Stimulated activated naive CD4-positive, alpha-beta T cell treated with Interleukin-2 at 50 U/mL for 16 hours (primary cell): Measurements from ENCODE around the gene SUPT3H.
"Not testable (repeated sequence)": the region's sequence is repeated elsewhere in the genome, so short reads cannot be mapped to it uniquely, and the experiment has no call there.

ENCODE experiments used
- DNase-seq: peaks from one replicate; lab custom pipeline; 2025; lab: John Stamatoyannopoulos, UW

Gene SUPT3H

DNA sequence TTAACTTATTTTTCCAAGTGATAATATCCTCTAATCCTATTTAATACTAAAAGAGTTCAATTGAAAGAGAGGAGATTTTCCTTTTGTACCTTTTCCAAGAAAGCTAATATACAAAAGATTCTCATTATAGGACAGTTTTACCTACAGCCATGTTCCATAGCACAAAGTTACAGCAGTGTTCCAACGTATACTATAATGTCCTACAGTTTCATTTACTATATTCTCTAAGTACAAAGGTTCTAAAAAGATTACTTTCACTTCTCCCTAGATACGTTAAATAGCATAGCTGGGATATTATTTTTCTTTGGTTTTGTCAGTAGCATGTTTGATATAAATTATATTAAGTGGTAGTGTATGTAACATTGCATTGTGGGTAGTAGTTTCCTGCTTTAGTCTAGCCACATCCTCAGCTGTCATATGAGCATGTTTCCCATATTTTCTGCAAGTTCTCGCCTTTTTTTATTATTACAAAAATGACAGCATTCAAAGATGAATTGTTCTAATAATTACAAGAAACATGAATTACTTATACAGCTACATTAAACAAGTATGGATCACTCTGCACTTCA is 54.0 kb downstream of the SUPT3H start:
- DNase-seq: no peak

DNA sequence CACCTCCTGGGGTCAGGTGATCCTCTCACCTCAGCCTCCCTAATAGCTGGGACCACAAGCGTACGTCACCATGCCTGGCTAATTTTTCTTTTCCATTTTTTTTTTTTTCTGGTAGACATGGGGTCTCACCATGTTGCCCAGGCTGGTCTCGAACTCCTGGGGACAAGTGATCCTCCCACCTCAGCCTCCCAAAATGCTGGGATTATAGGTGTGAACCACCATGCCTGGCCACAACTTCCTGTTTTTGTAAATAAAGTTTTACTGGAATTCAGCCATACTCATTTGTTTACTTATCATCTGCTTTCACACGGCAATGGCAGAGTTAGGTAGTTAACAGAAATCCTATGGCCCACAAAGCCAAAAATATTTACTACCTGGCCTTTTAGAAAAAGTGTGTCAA is 57.4 kb downstream of the SUPT3H start:
- DNase-seq: no peak

DNA sequence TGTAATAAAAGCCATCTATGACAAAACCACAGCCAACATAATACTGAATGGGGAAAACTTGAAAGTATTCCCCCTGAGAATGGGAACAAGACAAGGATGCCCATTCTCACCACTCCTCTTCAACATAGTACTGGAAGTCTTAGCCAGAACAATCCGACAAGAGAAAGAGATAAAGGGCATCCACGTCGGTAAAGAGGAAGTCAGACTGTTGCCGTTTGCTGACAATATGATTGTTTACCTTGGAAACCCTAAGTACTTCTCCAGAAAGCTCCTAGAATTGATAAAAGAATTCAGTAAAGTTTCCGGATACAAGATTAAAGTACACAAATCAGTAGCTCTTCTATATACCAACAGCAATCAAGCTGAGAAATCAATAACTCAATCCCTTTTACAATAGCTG is 63.6 kb downstream of the SUPT3H start:
- DNase-seq: no peak

DNA sequence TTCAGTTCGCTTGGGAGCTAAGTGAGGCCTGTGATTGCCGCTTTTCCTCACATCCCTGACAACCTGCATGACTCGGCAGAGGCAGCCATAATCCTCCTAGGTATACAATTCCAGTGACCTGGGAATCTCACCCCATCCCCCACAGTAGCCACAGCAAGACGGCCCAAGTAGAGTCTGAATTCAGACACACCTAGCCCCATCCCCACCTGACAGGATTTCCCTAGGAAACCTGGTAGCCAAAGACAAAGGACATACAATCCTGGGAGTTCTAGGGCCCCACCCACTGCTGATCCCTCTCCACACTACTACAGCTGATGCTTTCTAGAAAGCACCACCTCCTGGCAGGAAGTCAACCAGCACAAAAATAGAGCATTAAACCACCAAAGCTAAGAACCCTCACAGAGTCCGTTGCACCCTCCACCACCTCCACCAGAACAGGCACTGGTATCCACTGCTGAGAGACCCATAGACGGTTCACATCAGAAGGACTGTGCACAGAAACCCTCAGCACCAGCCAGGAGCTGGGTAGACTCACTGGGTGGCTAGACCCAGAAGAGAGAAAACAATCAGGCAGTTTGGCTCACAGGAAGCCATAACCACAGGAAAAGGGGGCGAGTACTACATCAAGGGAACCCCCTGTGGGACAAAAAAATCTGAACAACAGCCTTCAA is 67.5 kb downstream of the SUPT3H start:
- DNase-seq: no peak

DNA sequence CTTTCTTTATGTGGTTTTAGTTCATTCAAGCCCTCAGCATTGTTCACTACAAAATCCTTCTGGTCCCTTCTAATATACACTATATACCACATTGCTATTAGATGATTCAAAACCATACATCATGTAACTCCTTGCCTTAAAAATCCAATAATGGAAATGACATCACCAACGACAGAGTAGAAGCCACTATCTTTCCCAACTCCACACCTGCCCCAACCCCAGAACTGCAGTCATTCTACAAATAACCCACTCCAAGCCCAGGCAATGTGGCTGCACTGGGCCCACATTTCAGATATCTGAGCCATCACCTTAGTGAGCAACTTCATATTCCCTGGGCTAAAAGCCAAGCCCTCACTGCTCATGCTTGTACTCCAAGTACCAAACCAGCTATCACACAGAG is 72.2 kb downstream of the SUPT3H start:
- no peak for DNase-seq

GRCh38 chr6:45302832-45303231 is 74.9 kb downstream of the SUPT3H start:
- DNase-seq: no peak

GRCh38 chr6:45301348-45302142 is 76.2 kb downstream of the SUPT3H start:
- DNase-seq: no peak

- DNase-seq: no peak
These were observed 77.0 kb downstream of the SUPT3H start for GRCh38 chr6:45300736-45301135.

DNA sequence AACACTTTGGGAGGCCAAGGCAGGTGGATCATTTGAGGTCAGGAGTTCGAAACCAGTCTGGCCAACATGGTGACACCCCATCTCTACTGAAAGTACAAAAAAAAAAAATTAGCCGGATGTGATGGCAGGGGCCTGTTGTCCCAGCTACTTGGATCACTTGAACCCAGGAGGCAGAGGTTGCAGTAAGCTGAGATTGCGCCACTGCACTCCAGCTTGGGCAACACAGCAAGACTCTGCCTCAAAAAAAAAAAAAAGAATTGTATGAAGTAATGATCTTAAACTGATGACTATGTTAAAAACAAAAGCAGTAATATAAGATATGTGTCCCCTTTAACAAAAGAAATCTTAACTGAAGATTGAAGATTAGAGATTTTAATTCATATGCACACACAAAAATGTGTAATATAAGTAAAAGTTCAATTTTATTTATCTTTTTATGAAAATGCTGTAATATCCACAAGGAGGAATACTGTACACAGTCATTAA is 78.6 kb downstream of the SUPT3H start:
- no peak for DNase-seq

DNA sequence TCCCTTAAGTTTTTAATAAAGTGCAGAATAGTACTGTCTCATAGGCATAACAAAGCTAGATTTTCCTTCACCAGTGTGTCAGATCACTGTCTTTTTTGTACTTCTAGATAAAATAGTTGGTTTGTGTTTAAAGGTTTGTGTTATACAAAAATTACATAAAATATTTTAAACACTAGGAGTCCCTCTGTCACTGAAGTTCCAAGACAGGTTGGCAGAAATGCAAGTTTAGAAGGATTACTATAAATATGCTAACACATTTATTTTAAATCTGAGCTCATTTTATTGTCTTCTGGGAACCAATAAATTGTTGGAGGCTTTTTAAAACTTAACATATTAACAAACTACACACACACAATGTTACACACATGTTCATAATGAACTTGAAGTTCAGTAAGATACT is 80.4 kb downstream of the SUPT3H start:
- DNase-seq: no peak

- not testable (repeated sequence) for DNase-seq
These were observed 83.6 kb downstream of the SUPT3H start for GRCh38 chr6:45294065-45294701.

GRCh38 chr6:45293306-45293705 is 84.4 kb downstream of the SUPT3H start:
- no peak for DNase-seq

GRCh38 chr6:45289751-45290514 is 87.8 kb downstream of the SUPT3H start:
- DNase-seq: no peak

GRCh38 chr6:45286707-45287106 is 91.0 kb downstream of the SUPT3H start:
- DNase-seq: not testable (repeated sequence)

GRCh38 chr6:45278367-45278766 is 99.4 kb downstream of the SUPT3H start:
- DNase-seq: no peak

DNA sequence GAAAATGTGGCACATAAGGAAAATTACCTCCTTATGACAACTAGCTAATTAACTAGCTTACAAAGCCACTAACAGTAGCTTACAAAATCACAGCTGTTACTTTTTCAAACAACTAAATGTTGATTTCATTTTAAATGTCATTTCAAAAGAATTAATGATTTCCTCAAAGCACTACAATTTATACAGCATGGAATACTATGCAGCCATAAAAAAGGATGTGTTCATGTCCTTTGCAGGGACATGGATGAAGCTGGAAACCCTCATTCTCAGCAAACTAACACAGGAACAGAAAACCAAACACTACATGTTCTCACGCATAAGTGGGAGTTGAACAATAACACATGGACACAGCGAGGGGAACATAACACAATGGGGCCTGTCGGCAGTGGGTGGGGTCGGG is 100.0 kb downstream of the SUPT3H start:
- not testable (repeated sequence) for DNase-seq

DNA sequence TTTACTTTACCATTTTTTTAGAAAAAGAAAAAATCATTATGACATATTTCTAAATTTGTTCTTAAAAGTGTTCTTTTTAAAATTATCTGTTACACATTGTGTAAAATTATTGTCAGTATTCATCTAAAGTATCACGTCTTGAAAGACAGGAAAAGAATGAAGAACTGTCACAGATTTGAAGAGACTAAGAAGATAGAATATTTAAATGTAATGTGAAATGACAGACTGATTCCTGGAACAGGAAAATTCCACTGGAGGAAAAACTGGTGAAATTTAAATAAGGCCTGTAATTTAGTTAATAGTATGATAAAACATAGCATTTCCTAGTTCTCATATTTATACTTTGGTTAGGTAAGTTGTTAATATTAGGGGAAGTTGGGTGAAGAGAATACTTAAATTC is 102.4 kb downstream of the SUPT3H start:
- no peak for DNase-seq

DNA sequence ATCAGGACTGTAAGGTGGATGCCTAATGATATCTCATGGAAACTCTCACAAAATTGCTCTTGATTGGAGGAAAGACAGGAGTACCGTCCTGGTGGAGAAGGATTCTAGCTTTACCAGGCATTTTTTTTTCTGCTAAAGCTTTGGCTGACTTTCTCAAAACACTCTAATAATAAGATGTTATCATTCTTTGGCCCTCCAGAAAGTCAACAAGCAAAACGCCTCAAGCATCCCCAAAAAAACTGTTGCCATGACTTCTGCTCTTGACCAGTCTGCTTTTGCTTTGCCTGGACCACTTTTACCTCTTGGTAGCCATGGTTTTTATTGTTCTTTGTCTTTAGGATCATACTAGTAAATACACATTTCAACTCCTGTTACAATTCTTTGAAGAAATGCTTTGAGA is 105.1 kb downstream of the SUPT3H start:
- DNase-seq: no peak

- no peak for DNase-seq
These were observed 112.5 kb downstream of the SUPT3H start for GRCh38 chr6:45265246-45265645.

DNA sequence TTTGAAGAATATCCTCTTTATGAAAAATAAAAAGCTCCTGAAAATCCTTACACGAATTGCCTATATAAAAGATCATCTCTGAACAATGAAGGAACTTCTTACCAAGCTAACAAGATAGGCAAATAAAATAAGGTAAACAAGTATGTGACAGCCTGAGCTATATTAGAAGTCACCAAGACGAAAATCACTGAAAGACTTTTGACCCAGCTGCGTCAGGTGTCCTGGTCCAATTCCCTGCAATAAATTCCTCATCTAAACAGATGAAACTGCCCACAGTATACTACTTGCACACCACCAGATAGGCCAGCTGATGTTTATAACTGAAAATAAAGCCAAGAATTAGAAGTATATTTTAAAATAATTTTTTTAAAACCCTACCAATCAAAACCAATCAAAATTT is 117.0 kb downstream of the SUPT3H start:
- DNase-seq: no peak

DNA sequence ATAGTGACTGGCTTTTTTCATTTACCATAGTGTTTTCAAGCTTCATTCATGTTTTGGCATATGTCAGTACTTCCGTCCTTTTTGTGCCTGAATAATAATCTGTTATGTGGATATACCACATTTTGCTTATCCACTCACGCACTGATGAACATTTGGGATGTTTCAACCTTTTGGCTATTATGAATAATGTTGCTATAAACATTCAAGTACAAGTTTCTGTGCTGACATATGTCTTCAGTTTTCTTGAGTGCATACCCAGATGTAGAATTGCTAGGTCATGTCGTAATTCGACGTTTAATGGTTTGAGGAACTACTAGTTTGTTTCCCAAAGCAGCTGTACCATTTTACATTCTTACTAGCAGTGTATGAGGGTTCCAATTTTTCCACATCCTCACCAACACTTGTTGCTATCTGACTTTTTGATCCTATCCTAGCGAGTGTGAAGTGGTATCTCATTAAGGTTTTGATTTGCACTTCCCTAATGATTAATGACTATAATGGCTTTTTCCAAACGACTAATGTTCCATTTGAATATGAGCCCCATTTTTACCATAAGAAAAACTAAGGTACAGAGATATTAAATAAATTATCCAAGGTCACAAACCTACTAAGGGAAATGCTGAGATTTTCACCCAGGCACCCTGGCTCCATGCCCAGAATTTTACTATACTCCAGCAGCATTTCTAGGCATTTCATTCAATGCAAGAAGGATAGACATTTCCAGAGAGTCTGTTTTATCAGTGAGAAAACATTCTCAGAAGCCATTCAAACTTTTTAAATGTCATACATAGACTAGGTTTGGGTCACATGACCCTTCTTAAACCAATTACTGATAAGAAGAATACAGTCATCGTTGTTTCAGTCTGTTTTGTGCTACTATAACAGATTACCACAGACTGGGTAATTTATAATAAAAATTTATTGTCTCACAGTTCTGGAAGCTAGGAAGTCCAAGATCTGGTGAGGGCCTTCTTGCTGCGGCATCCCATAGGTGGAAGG is 120.7 kb downstream of the SUPT3H start:
- DNase-seq: no peak
